Cerebellar cortex (tissue), 1 donor: Measurements from ENCODE around the gene SND1.

Source experiments
- DNase-seq: peaks from one replicate; pipeline ENCODE4 v3.0.0-alpha.2; 2015; ENCODE audit warnings: low spot score

The SND1 gene

GRCh38 chr7:127932496-127932895 lies 280.5 kb downstream of the SND1 start:
- DNase-seq, result no peak

GRCh38 chr7:127933146-127933545 lies 281.2 kb downstream of the SND1 start:
- DNase-seq, result peak; percentile 27

- DNase-seq, result no peak
Measured at GRCh38 chr7:127934711-127935110, 282.7 kb downstream of the SND1 start.

- peak; percentile 94 for DNase-seq
Measured at GRCh38 chr7:127935847-127936376, 283.9 kb downstream of the SND1 start.

- peak; percentile 77 for DNase-seq
Measured at GRCh38 chr7:127937066-127937680, 285.2 kb downstream of the SND1 start.

- peak; percentile 39 for DNase-seq
Measured at GRCh38 chr7:127938588-127938987, 286.6 kb downstream of the SND1 start.

- DNase-seq, result no peak
Measured at GRCh38 chr7:127940381-127941160, 288.6 kb downstream of the SND1 start.

- DNase-seq, result peak; percentile 33
Measured at GRCh38 chr7:127941476-127942210, 289.6 kb downstream of the SND1 start.

GRCh38 chr7:127943541-127944521 lies 291.8 kb downstream of the SND1 start:
- peak; percentile 71 for DNase-seq

- no peak for DNase-seq
Measured at GRCh38 chr7:127946111-127946510, 294.1 kb downstream of the SND1 start.

- DNase-seq, result no peak
Measured at GRCh38 chr7:127946847-127947246, 294.9 kb downstream of the SND1 start.

GRCh38 chr7:127948312-127948711 lies 296.3 kb downstream of the SND1 start:
- no peak for DNase-seq

GRCh38 chr7:127948930-127949329 lies 296.9 kb downstream of the SND1 start:
- no peak for DNase-seq

GRCh38 chr7:127949769-127950222 lies 297.8 kb downstream of the SND1 start:
- DNase-seq, result no peak

- no peak for DNase-seq
Measured at GRCh38 chr7:127950233-127950935, 298.4 kb downstream of the SND1 start.

GRCh38 chr7:127953423-127954356 lies 301.7 kb downstream of the SND1 start:
- DNase-seq, result no peak

- no peak for DNase-seq
Measured at GRCh38 chr7:127954357-127954748, 302.4 kb downstream of the SND1 start.

GRCh38 chr7:127955051-127955531 lies 303.1 kb downstream of the SND1 start:
- DNase-seq, result no peak

- DNase-seq, result no peak
Measured at GRCh38 chr7:127957886-127958285, 305.9 kb downstream of the SND1 start.
